Measurements from ENCODE around the gene OARD1. TPM values are rescaled to one million over a fixed set of nuclear protein-coding genes. Genes with fewer than 3 reads are reported as not detected.

The OARD1 gene
- total and polyA plus RNA-seq, 10 of the 15 experiments (the other 5 are each of a cell fraction or from before 2014, with no cell fraction given) = 19.0 to 63.5 (median 43.6) TPM

- Histone ChIP-seq H4K20me1 (ENCODE audit: control insufficient read depth, insufficient read depth) (no peaks in the 10 kb centered on the region), H3K4me2 (ENCODE audit: control insufficient read depth, insufficient read depth) (no peak overlapping the region), H3K27ac (ENCODE audit: control insufficient read depth, insufficient read depth) (no peak overlapping the region), H3K4me1 (ENCODE audit: control insufficient read depth, insufficient read depth, low read length) (no peaks in the 10 kb centered on the region), H3K9me3 (replicated peaks; ENCODE audit: control insufficient read depth, insufficient read depth, low read length) (no peaks in the 10 kb centered on the region), H2AFZ (ENCODE audit: control insufficient read depth, low read depth, low read length) (no peak overlapping the region), H3K9ac (ENCODE audit: control insufficient read depth, insufficient read depth, low read length) (no peak overlapping the region), H3K4me3 (no peak overlapping the region), H3K27me3 (replicated peaks in 1 of 2; ENCODE audit: control insufficient read depth in 2 of 2, insufficient read depth in 2 of 2, low read length in 1 of 2) (no peaks in the 10 kb centered on the region), H3K79me2 (ENCODE audit: control insufficient read depth, insufficient read depth, low read length) (no peaks in the 10 kb centered on the region), H3K36me3 (ENCODE audit: control insufficient read depth in 2 of 2, insufficient read depth in 2 of 2, low read length in 1 of 2) (no peaks in the 10 kb centered on the region; a peak in 1 of 4 replicates)
- ChIA-PET SMC1A (ENCODE audit: uncharacterized antibody, unreplicated experiment) (interaction anchor here (1.2 to 1.3 kb wide), 2 partner anchors 13 to 127 kb away, joined by 3 to 4 read pairs; no protein-coding TSS in a partner anchor), POLR2A (no interaction called here), RAD21 (ENCODE audit: unreplicated experiment) (no interaction called here), CTCF (interaction anchor here (1.0 to 2.5 kb wide), 6 partner anchors 9 to 43 kb away, joined by 3 to 17 read pairs (median 6); no protein-coding TSS in a partner anchor)
- 53% methylated on average over 3 of the region's 3 CpGs for WGBS (ENCODE audit: insufficient coverage, insufficient replicate concordance, low lambda C conversion rate, missing lambda C conversion rate)
- TF ChIP-seq ZNF592 (IDR thresholded peaks at IDR 0.05) = no peak
- in situ Hi-C loops (cut with MboI) (no loop called here), intact Hi-C loops (cut with micrococcal nuclease; ENCODE audit: unreplicated experiment) (no loop called here)
- FAIRE-seq = no peak
- DNase-seq (ENCODE audit: low read depth, low spot score) = no peak
- BruUV-seq (replicated peaks) = no TSS peak
- ATAC-seq = no peak
These were observed 17.0 kb downstream of the OARD1 start for GRCh38 chr6:41055149-41055548.

GRCh38 chr6:41054511-41054910, 17.6 kb downstream of the OARD1 start:
- intact Hi-C loops (cut with micrococcal nuclease; ENCODE audit: unreplicated experiment) = no loop called here
- RAD21 ChIA-PET (ENCODE audit: unreplicated experiment) = no interaction called here
- Histone ChIP-seq H3K4me1 (ENCODE audit: control insufficient read depth, insufficient read depth, low read length) (no peaks in the 10 kb centered on the region), H3K27me3 (replicated peaks in 1 of 2; ENCODE audit: control insufficient read depth in 2 of 2, insufficient read depth in 2 of 2, low read length in 1 of 2) (no peaks in the 10 kb centered on the region), H3K4me3 (no peak overlapping the region), H3K9ac (ENCODE audit: control insufficient read depth, insufficient read depth, low read length) (no peak overlapping the region), H3K36me3 (ENCODE audit: control insufficient read depth in 2 of 2, insufficient read depth in 2 of 2, low read length in 1 of 2) (no peaks in the 10 kb centered on the region; a peak in 1 of 4 replicates), H3K79me2 (ENCODE audit: control insufficient read depth, insufficient read depth, low read length) (no peaks in the 10 kb centered on the region), H3K27ac (ENCODE audit: control insufficient read depth, insufficient read depth) (no peak overlapping the region), H3K9me3 (replicated peaks; ENCODE audit: control insufficient read depth, insufficient read depth, low read length) (no peaks in the 10 kb centered on the region), H2AFZ (ENCODE audit: control insufficient read depth, low read depth, low read length) (no peak overlapping the region), H3K4me2 (ENCODE audit: control insufficient read depth, insufficient read depth) (no peak overlapping the region), H4K20me1 (ENCODE audit: control insufficient read depth, insufficient read depth) (no peaks in the 10 kb centered on the region)
- POLR2A ChIA-PET = no interaction called here
- WGBS (ENCODE audit: insufficient coverage, insufficient replicate concordance, low lambda C conversion rate, missing lambda C conversion rate) = 96% methylated on average over 3 of the region's 3 CpGs
- CTCF ChIA-PET = interaction anchor here (1.0 to 2.5 kb wide), 5 partner anchors 9 to 42 kb away, joined by 3 to 17 read pairs (median 8); no protein-coding TSS in a partner anchor
- no peak for ATAC-seq
- no peak for FAIRE-seq
- no peak for DNase-seq (ENCODE audit: low read depth, low spot score)
- no TSS peak for BruUV-seq (replicated peaks)
- SMC1A ChIA-PET (ENCODE audit: uncharacterized antibody, unreplicated experiment) = no interaction called here
- in situ Hi-C loops (cut with MboI) = no loop called here
- TF ChIP-seq TAF1 (IDR thresholded peaks at IDR 0.05; ENCODE audit: borderline replicate concordance, low read depth, low read length) (no peak), PBX3 (IDR thresholded peaks at IDR 0.05; ENCODE audit: insufficient replicate concordance, low read depth, low read length) (no peak), KDM1A (IDR thresholded peaks at IDR 0.05; ENCODE audit: borderline replicate concordance) (no peak), ZNF592 (IDR thresholded peaks at IDR 0.05) (no peak), LARP7 (IDR thresholded peaks at IDR 0.05) (no peak), SREBF2 (IDR thresholded peaks at IDR 0.05; ENCODE audit: low read length) (no peak), WRNIP1 (IDR thresholded peaks at IDR 0.05; ENCODE audit: borderline replicate concordance, low read depth, low read length) (no peak)

All from GM12878 (cell line).